ENCODE measurements around the gene DCLK2. TPM values are rescaled to one million over a fixed set of nuclear protein-coding genes. Genes with fewer than 3 reads are reported as not detected.

DCLK2 gene
- total and polyA plus RNA-seq, 2 of the 13 experiments (the other 11 are each of a cell fraction or from before 2014, with no cell fraction given), result not detected

DNA sequence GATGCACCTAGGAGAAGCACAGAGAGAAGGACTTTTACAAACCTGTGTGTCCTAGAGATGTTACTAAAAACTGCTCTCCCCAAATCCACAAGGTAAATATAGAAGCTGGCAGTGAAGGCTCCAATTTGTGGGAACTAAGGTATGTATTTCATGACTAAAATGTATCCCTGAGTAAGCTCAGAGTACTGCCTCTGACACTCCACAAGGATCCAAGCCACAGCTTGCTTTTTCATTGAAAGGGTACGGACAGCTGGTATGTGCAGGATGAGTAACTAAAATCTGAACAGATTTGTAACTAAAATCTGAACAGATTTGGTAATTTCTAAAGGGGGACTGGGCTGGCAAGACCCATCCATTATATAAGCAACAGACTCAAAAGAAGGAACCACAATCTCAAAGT is 187.6 kb downstream of the DCLK2 start:
- peaks cover 0 to 2% of the 10 kb centered on the region in 2 experiments; a peak in 1 of 5 replicates for H3K36me3 ChIP-seq (replicated peaks in 1 of 2; ENCODE audit: control insufficient read depth in 1 of 2, insufficient read depth in 2 of 2, low read length in 2 of 2)
- no peaks in the 10 kb centered on the region for H4K20me1 ChIP-seq (ENCODE audit: insufficient read depth, low read length)
- H3K79me2 ChIP-seq (ENCODE audit: insufficient read depth, low read length), result no peaks in the 10 kb centered on the region
- WGBS (ENCODE audit: low lambda C conversion rate), result 100% methylated on average over 1 of the region's 1 CpG
- BruUV-seq (replicated peaks), result no TSS peak
- H3K27ac ChIP-seq (ENCODE audit: extremely low read length, insufficient read depth, low read length), result no peak overlapping the region
- no peak overlapping the region for H3K4me3 ChIP-seq (replicated peaks in 1 of 3; ENCODE audit: insufficient read depth in 1 of 3, low read depth in 2 of 3, low read length in 3 of 3)
- in situ Hi-C loops (cut with HindIII; ENCODE audit: extremely low pct_ligation_motif_present, low pct_unique_long_range_greater_than_20kb), result no loop called here
- H3K4me2 ChIP-seq (ENCODE audit: low read depth, low read length), result no peak overlapping the region
- intact Hi-C loops (cut with micrococcal nuclease; ENCODE audit: unreplicated experiment), result loop anchor here (1.0 kb wide), 1 partner anchor 9 kb away; no protein-coding TSS in a partner anchor
- DNase-seq (ENCODE audit: low spot score) (no peak), FAIRE-seq (no peak), ATAC-seq (no peak)
- TF ChIP-seq GRHL1 (CRISPR knock-in tag; conservative IDR thresholded peaks at IDR 0.05), result no peak
- H3K4me1 ChIP-seq (ENCODE audit: insufficient read depth, low read length), result peaks cover 28% of the 10 kb centered on the region
- H3K9ac ChIP-seq (ENCODE audit: insufficient read depth, low read depth, low read length), result no peak overlapping the region
- H3K9me3 ChIP-seq (ENCODE audit: low read length), result no peaks in the 10 kb centered on the region
- ChIA-PET CTCF (ENCODE audit: low intra/inter-chr PET ratio, low total read pairs) (no interaction called here), POLR2A (interaction anchor here (0.9 kb wide), 1 partner anchor 9 kb away, joined by 3 read pairs; no protein-coding TSS in a partner anchor)
- no peaks in the 10 kb centered on the region for H3K27me3 ChIP-seq (ENCODE audit: control insufficient read depth in 1 of 2, insufficient read depth in 2 of 2, low read length in 2 of 2)
- no peak overlapping the region for H2AFZ ChIP-seq (ENCODE audit: low read length)

DNA sequence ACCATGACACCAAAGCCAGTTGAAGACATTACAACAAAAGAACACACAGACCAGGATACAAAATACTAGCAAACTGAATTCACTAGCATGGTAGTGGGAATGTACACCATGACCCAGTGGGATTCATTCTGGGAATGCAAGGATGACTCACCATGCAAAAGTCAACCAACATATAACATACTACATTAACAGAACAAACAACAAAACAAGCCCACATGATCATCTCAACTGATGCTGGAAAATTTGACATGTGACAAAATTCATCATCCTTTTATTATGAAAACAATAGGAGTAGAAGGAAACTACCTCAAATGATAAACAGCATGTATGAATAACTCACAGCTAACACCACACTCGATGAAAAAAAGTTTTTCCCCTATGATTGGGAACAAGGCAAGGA is 190.2 kb downstream of the DCLK2 start:
- Histone ChIP-seq H3K9me3 (ENCODE audit: low read length) (no peaks in the 10 kb centered on the region), H3K36me3 (replicated peaks in 1 of 2; ENCODE audit: control insufficient read depth in 1 of 2, insufficient read depth in 2 of 2, low read length in 2 of 2) (no peaks in the 10 kb centered on the region), H3K79me2 (ENCODE audit: insufficient read depth, low read length) (no peaks in the 10 kb centered on the region), H3K9ac (ENCODE audit: insufficient read depth, low read depth, low read length) (no peak overlapping the region), H3K4me2 (ENCODE audit: low read depth, low read length) (no peak overlapping the region), H2AFZ (ENCODE audit: low read length) (no peak overlapping the region), H3K4me3 (replicated peaks in 1 of 3; ENCODE audit: insufficient read depth in 1 of 3, low read depth in 2 of 3, low read length in 3 of 3) (no peak overlapping the region), H4K20me1 (ENCODE audit: insufficient read depth, low read length) (no peaks in the 10 kb centered on the region), H3K27ac (ENCODE audit: extremely low read length, insufficient read depth, low read length) (no peak overlapping the region), H3K4me1 (ENCODE audit: insufficient read depth, low read length) (peaks cover 37% of the 10 kb centered on the region), H3K27me3 (ENCODE audit: control insufficient read depth in 1 of 2, insufficient read depth in 2 of 2, low read length in 2 of 2) (no peaks in the 10 kb centered on the region)
- DNase-seq (ENCODE audit: low spot score) (no peak), FAIRE-seq (no peak), ATAC-seq (no peak)
- intact Hi-C loops (cut with micrococcal nuclease; ENCODE audit: unreplicated experiment) (no loop called here), in situ Hi-C loops (cut with HindIII; ENCODE audit: extremely low pct_ligation_motif_present, low pct_unique_long_range_greater_than_20kb) (no loop called here)
- POLR2A ChIA-PET, result no interaction called here
- WGBS (ENCODE audit: low lambda C conversion rate), result 94% methylated on average over 1 of the region's 1 CpG
- no TSS peak for BruUV-seq (replicated peaks)
- CTCF ChIA-PET (ENCODE audit: low intra/inter-chr PET ratio, low total read pairs), result no interaction called here
- TF ChIP-seq CREB1 (IDR thresholded peaks at IDR 0.05), result peak; percentile 1; the same call in 1 of the 2 replicates
- no peak for TF ChIP-seq CREB1 (CRISPR knock-in tag; IDR thresholded peaks at IDR 0.05)
- TF ChIP-seq NFKB2 (CRISPR knock-in tag; IDR thresholded peaks at IDR 0.05; ENCODE audit: borderline replicate concordance), result no peak
